ENCODE results near the gene SULT4A1. TPM values are rescaled to one million over a fixed set of nuclear protein-coding genes. Genes with fewer than 3 reads are reported as not detected.
A peak's percentile ranks its signal among the peaks of the same experiment; 100 is the strongest.

Gene SULT4A1
- total RNA-seq, 1 experiment from 2014 or later, result 8.4 TPM

- CTCF ChIA-PET, result interaction anchor here (1.0 to 1.3 kb wide), 4 partner anchors 9 to 441 kb away, joined by 3 read pairs; no protein-coding TSS in a partner anchor
- H3K27ac ChIP-seq (ENCODE audit: low read depth, low read length), result no peak overlapping the region
- no peaks in the 10 kb centered on the region for H3K9me3 ChIP-seq (ENCODE audit: control insufficient read depth in 1 of 2, insufficient read depth in 1 of 2, low read depth in 1 of 2, low read length in 2 of 2)
- H3K27me3 ChIP-seq (ENCODE audit: insufficient read depth, low read length), result 0 out of 2 replicates have a peak, but pooled peaks cover 4% of the 10 kb centered on the region
- RAD21 ChIA-PET (ENCODE audit: low non-redundant PET in 1 of 2, low total read pairs in 2 of 2, uncharacterized antibody in 2 of 2, unreplicated experiment in 2 of 2), result interaction anchor here in 1 of 2 experiments (0.7 kb wide), 1 partner anchor 438 kb away, joined by 3 read pairs; no protein-coding TSS in a partner anchor
- POLR2A ChIA-PET, result no interaction called here
- H4K20me1 ChIP-seq (ENCODE audit: insufficient read depth), result no peaks in the 10 kb centered on the region
- intact Hi-C loops (cut with micrococcal nuclease), result loop anchor here (1.0 kb wide), 1 partner anchor 438 kb away; no protein-coding TSS in a partner anchor
- no TSS peak for BruUV-seq (replicated peaks)
- H3K9ac ChIP-seq (ENCODE audit: low read length), result no peak overlapping the region
- no peak for DNase-seq (ENCODE audit: low read depth, low spot score)
- no peaks in the 10 kb centered on the region for H3K79me2 ChIP-seq (ENCODE audit: insufficient read depth, low read length)
- H3K4me3 ChIP-seq (replicated peaks in 1 of 2; ENCODE audit: low read depth in 1 of 2, low read length in 2 of 2), result no peak overlapping the region
- H3K9me2 ChIP-seq (ENCODE audit: insufficient read depth), result no peaks in the 10 kb centered on the region
- no peak overlapping the region for H2AFZ ChIP-seq (ENCODE audit: low read depth, low read length, poor library complexity, severe bottlenecking)
- H3K36me3 ChIP-seq (ENCODE audit: control insufficient read depth in 1 of 2, insufficient read depth in 2 of 2, low read length in 2 of 2), result no peaks in the 10 kb centered on the region
- TF ChIP-seq CEBPB (IDR thresholded peaks at IDR 0.05; ENCODE audit: low read depth) (no peak), POLR2AphosphoS5 (IDR thresholded peaks at IDR 0.05; ENCODE audit: low read depth, low read length) (no peak), RAD21 (IDR thresholded peaks at IDR 0.05; ENCODE audit: low read depth) (peak; percentile 46), CTCF (IDR thresholded peaks at IDR 0.05 in 2 of 3, conservative IDR thresholded peaks at IDR 0.05 in 1 of 3; ENCODE audit: borderline replicate concordance in 1 of 3, insufficient read depth in 1 of 3, low read depth in 2 of 3, low read length in 2 of 3) (peak; percentile 26 to 35 (median 35); a peak in 3 of 6 replicates)
- no peaks in the 10 kb centered on the region for H3K4me1 ChIP-seq (ENCODE audit: control insufficient read depth in 1 of 2, insufficient read depth in 2 of 2, low read length in 2 of 2)
- ATAC-seq, result peak; percentile 68
- H3K4me2 ChIP-seq (ENCODE audit: low read length), result no peak overlapping the region; the same call in 1 of the 2 replicates
These were observed 35.9 kb downstream of the SULT4A1 start for GRCh38 chr22:43826142-43827002.

- RAD21 ChIA-PET (ENCODE audit: low non-redundant PET in 1 of 2, low total read pairs in 2 of 2, uncharacterized antibody in 2 of 2, unreplicated experiment in 2 of 2), result no interaction called here
These were observed 36.7 kb downstream of the SULT4A1 start for GRCh38 chr22:43825651-43826050.

More at GRCh38 chr22:43825651-43826050, 36.7 kb downstream of the SULT4A1 start:
- CTCF ChIA-PET, result interaction anchor here (1.0 kb wide), 1 partner anchor 120 kb away, joined by 3 read pairs; no protein-coding TSS in a partner anchor
- no peaks in the 10 kb centered on the region for H3K4me1 ChIP-seq (ENCODE audit: control insufficient read depth in 1 of 2, insufficient read depth in 2 of 2, low read length in 2 of 2)
- POLR2A ChIA-PET, result no interaction called here
- DNase-seq (ENCODE audit: low read depth, low spot score) (no peak), ATAC-seq (no peak)
- H3K4me3 ChIP-seq (replicated peaks in 1 of 2; ENCODE audit: low read depth in 1 of 2, low read length in 2 of 2), result no peak overlapping the region
- no peak overlapping the region for H3K9ac ChIP-seq (ENCODE audit: low read length)
- TF ChIP-seq CTCF (IDR thresholded peaks at IDR 0.05 in 2 of 3, conservative IDR thresholded peaks at IDR 0.05 in 1 of 3; ENCODE audit: borderline replicate concordance in 1 of 3, insufficient read depth in 1 of 3, low read depth in 2 of 3, low read length in 2 of 3), result no peak
- TF ChIP-seq MAX (IDR thresholded peaks at IDR 0.05), result no peak
- no peak for TF ChIP-seq CEBPB (IDR thresholded peaks at IDR 0.05; ENCODE audit: low read depth)
- TF ChIP-seq ZFX (IDR thresholded peaks at IDR 0.05), result no peak
- TF ChIP-seq RAD21 (IDR thresholded peaks at IDR 0.05; ENCODE audit: low read depth), result no peak
- TF ChIP-seq SRF (IDR thresholded peaks at IDR 0.05; ENCODE audit: low read depth), result no peak
- TF ChIP-seq YY1 (IDR thresholded peaks at IDR 0.05; ENCODE audit: extremely low read depth, insufficient replicate concordance, low read depth, low read length), result no peak
- no peak for TF ChIP-seq TCF7L2 (IDR thresholded peaks at IDR 0.05; ENCODE audit: borderline replicate concordance, extremely low read depth, insufficient read depth, insufficient read length)
- no peak for TF ChIP-seq FOSL1 (IDR thresholded peaks at IDR 0.05; ENCODE audit: low read depth)
- no peak for TF ChIP-seq POLR2A (IDR thresholded peaks at IDR 0.05; ENCODE audit: borderline replicate concordance, extremely low read depth, insufficient read depth, insufficient read length)
- TF ChIP-seq ELF1 (IDR thresholded peaks at IDR 0.05; ENCODE audit: borderline replicate concordance, low read depth), result no peak
- TF ChIP-seq SIN3A (IDR thresholded peaks at IDR 0.05; ENCODE audit: low read depth), result no peak
- TF ChIP-seq SP1 (IDR thresholded peaks at IDR 0.05; ENCODE audit: low read depth), result no peak
- H3K27ac ChIP-seq (ENCODE audit: low read depth, low read length), result no peak overlapping the region
- H3K36me3 ChIP-seq (ENCODE audit: control insufficient read depth in 1 of 2, insufficient read depth in 2 of 2, low read length in 2 of 2), result no peaks in the 10 kb centered on the region
- H3K79me2 ChIP-seq (ENCODE audit: insufficient read depth, low read length), result no peaks in the 10 kb centered on the region
- no peaks in the 10 kb centered on the region for H3K9me3 ChIP-seq (ENCODE audit: control insufficient read depth in 1 of 2, insufficient read depth in 1 of 2, low read depth in 1 of 2, low read length in 2 of 2)
- H3K9me2 ChIP-seq (ENCODE audit: insufficient read depth), result no peaks in the 10 kb centered on the region
- no peak overlapping the region for H3K4me2 ChIP-seq (ENCODE audit: low read length)
- intact Hi-C loops (cut with micrococcal nuclease), result loop anchor here (1.0 kb wide), 1 partner anchor 437 kb away; no protein-coding TSS in a partner anchor
- no peaks in the 10 kb centered on the region for H4K20me1 ChIP-seq (ENCODE audit: insufficient read depth)
- 0 out of 2 replicates have a peak, but pooled peaks cover 4% of the 10 kb centered on the region for H3K27me3 ChIP-seq (ENCODE audit: insufficient read depth, low read length)
- no TSS peak for BruUV-seq (replicated peaks)
- no peak overlapping the region for H2AFZ ChIP-seq (ENCODE audit: low read depth, low read length, poor library complexity, severe bottlenecking)

Measured in HCT116 (cell line).